ENCODE data around the gene DUSP8. TPM values are rescaled to one million over a fixed set of nuclear protein-coding genes. Genes with fewer than 3 reads are reported as not detected.

The DUSP8 gene
- total RNA-seq, 3 donors from 2014 or later: 5.4 to 6.0 (median 5.7) TPM

DNA sequence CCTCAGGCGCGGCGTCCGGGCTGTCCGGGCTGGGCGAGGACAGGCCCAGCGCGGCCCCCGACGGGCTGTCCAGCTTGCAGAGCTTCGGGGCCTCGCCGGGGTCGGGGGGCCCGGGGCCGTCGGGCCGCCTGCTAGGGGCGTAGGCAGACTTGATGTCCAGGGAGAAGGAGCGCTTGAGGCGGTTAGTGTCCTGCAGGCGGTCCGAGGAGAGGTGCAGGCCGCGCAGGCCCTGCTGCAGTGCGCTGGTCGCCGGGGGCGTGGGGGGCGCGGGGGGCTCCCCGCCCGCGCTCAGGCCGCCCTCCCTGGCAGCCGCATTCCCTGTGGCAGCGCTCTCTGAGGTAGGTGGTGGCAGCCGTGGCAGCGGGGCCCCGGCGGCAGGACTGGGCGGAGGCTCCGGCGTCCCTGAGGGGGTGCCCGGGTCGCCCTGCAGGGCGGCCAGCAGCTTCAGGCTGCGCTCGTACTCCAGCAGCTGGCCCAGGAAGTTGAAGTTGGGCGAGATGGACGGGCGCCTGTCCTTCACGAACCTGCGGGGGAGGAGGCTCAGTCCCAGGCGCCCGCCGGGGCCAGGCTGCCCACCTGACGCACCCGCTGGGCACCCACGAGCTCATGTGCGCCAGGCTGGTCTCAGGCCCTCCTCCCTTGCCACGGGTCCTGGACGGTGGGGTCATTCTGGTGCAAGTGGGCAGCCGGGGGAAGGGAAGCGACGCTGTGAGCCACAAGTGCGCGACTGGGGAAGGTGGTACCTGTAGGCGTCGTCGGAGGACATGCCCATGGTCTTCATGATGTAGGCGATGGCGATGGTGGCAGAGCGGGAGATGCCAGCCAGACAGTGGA, 14.8 kb downstream of the DUSP8 start:
- peaks cover 8% of the 10 kb centered on the region for H3K27me3 Mint-ChIP-seq (ENCODE audit: low read depth)
- no peaks in the 10 kb centered on the region for H3K4me1 Mint-ChIP-seq (ENCODE audit: low read depth)

DNA sequence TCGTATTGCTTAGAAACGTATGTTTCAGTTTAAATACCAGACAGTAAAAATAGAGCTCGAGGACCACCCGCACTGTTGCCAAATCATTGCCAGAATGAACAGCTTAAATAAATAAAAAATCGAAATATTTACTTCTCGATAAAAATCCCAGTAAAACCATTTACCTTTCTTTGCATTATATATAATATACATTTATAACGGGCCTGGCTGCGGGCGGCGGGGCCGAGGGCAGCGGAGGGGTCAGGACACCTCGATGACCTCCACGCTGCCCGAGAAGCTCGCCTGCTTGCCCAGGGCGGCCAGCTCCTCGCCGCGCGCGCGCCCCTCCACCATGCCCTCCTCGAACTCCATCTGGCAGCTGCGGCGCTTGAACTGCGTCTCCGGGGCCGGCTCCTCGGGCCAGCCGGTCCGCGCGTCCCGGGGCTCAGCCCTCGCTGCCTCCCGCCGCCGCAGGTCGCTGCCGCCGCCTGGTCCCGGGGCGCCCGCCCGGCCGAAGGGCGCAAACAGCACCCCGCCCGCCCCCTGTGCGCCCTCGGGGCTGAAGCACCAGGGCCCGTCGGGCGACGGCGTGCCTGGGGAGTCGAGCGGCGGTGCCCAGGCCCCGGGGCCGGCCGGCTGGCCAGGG, 15.7 kb downstream of the DUSP8 start:
- DNase-seq: no peak
- H3K9me3 Mint-ChIP-seq: no peaks in the 10 kb centered on the region
- H3K4me3 Mint-ChIP-seq: no peak overlapping the region

More for the DNA sequence above, 14.8 kb downstream of the DUSP8 start:
- H3K9me3 Mint-ChIP-seq: no peaks in the 10 kb centered on the region
- peaks cover 6% of the 10 kb centered on the region for H3K36me3 Mint-ChIP-seq (ENCODE audit: insufficient read depth)
- H3K4me3 Mint-ChIP-seq: no peak overlapping the region
- DNase-seq (no peak), ATAC-seq (no peak)

DNA sequence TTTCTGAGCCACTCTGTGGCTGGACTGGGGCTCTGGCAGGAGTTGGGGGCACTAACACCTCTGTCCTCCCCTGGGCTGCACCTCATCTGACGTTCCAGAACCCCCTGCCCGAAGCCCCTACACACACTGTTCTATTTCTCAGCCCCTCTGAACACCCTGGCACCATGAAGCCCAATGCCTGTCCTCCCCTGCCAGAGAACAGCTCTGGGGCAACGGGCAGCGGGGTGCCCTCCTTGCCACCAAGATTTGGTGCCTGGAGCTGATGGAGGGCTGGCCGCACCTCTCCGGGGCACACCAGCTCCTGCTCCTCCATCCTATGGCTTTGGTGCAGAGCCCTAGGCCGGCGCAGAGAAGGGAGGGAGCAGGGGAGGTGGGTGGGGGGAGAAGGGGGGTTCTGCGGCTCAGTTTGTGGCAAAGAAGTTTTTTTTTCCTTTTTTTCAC, 16.3 kb downstream of the DUSP8 start:
- H3K4me3 Mint-ChIP-seq: no peak overlapping the region
- DNase-seq: no peak
- H3K9me3 Mint-ChIP-seq: no peaks in the 10 kb centered on the region
- H3K36me3 Mint-ChIP-seq (ENCODE audit: insufficient read depth): peaks cover 6% of the 10 kb centered on the region
- H3K27me3 Mint-ChIP-seq (ENCODE audit: low read depth): peaks cover 8% of the 10 kb centered on the region
- no peak for ATAC-seq
- H3K4me1 Mint-ChIP-seq (ENCODE audit: low read depth): no peaks in the 10 kb centered on the region

More for the DNA sequence above, 15.7 kb downstream of the DUSP8 start:
- Mint-ChIP-seq H3K36me3 (ENCODE audit: insufficient read depth) (peaks cover 6% of the 10 kb centered on the region), H3K27me3 (ENCODE audit: low read depth) (peaks cover 8% of the 10 kb centered on the region), H3K4me1 (ENCODE audit: low read depth) (no peaks in the 10 kb centered on the region)
- ATAC-seq: no peak

DNA sequence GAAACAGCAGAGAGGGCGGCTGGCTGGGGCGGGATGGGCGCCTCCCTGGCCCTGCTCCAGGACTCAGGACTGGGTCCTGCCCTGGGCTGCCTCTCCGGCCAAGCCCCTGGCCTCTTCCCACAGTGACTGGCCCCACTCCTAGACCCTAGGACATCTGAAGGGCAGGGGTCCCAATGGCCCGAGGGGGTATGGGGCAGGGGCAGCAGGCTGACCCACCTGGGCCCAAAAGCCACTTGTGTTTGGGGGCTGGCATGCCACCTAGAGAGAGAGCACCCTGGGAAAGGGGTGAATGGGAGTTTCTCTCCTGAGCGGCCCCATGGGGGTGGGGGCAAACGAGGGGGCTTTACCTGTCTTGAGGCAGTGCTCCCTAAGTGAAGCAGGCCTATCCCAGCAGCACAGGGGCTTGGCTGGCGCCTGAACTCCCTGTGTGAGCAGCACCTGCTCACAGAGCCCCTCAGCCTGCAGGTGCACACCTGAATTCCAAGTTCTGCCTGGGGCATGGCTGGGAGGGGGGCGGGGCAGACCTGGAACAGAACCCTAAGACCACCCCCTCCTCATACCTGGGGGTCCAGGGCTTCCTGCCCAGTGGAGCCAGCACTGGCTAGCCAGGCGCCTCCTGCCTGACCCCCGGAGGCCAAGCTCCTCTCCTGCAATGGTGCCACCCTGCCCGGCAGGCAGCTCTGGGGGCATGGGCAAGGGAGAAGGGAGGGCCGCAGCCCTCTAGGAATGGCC, 16.9 kb downstream of the DUSP8 start:
- no peak for ATAC-seq
- Mint-ChIP-seq H3K9me3 (no peaks in the 10 kb centered on the region), H3K4me3 (no peak overlapping the region), H3K27me3 (ENCODE audit: low read depth) (peaks cover 10% of the 10 kb centered on the region), H3K4me1 (ENCODE audit: low read depth) (no peaks in the 10 kb centered on the region), H3K36me3 (ENCODE audit: insufficient read depth) (peaks cover 6% of the 10 kb centered on the region)
- DNase-seq: no peak

DNA sequence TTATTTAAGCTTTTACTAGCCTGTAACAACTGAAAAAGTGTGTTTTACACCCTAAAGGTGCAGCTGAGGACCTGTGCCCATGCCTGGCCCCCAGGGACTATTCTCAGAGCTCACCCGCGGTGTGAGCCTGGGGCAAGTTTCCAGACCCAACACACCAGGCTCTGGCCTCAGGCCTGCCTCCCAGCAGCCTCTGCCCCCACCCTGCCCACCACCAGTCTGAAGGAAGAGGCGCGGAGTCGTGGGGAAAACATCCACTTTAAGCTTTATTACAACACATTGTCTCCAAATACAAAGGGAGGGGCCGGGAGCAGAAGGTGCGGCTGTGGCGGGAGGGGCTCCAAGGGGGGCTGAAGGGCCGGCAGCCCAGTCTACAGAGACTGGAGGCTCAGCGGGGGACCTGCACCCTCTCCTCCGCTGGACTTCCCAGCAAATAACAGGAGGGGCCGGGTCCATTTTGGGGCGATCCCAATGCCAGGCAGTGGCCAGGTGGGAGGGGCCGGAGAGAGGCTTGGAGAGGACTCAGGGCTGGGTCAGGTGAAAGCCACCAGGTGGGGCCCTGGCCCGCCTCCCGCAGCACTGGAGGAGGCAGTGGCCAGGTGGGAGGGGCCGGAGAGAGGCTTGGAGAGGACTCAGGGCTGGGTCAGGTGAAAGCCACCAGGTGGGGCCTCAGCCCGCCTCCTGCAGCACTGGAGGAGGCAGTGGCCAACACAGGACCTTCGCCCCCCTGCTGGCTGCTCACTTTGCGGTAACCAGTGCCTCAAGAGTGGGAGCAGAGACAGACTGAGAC, 18.1 kb downstream of the DUSP8 start:
- H3K9me3 Mint-ChIP-seq: no peaks in the 10 kb centered on the region

DNA sequence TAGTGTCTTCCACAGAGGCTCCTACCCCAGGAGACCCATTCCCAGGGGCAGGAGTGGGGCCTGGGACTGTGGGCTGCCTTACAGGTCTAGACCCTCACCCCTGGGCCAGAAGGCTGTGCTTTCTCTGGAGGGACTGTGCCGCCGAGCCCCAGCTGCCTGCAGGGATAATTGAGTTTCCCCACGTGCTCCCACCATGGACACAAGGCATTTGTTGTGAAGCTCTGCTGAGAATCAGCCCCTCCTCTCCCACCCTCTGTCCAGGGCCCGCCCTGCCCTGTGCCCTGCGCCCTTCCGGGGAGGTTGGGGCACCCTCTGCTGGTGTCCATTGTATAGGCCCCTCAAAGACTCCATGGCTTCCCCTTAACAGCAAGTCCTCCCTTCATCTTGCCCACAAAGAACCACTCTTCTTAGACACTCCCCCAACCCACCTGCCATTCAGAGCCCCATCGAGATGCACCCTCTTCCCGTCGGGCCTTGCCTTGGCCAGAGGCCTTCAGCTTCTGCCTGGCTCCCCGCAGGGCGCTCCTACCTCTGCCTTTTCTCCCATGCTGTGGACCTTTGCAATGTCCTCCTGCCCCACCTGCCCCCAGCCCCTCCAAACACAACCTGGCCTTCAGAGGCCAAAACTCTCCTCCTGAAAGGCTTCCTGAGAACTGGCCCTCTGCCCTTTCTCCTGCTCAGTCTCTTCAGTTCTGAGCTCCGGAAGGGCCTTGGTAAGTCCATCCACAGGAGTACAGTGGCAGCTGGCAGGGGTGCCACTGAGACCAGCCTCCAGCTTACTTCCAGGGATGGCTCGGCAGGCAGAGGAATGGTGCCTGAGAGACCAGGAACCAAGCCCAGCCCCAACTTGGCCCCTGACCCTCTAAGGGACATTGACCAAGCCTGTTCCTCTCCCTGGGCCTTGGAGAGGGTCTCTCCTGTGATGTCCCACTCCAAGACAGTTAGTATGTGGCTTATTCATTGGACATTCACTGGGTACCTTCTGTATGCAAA, 22.4 kb downstream of the DUSP8 start:
- no peak for DNase-seq
- Mint-ChIP-seq H3K27me3 (ENCODE audit: low read depth) (peaks cover 44% of the 10 kb centered on the region), H3K4me3 (no peak overlapping the region), H3K4me1 (ENCODE audit: low read depth) (peaks cover 2% of the 10 kb centered on the region), H3K9me3 (no peaks in the 10 kb centered on the region), H3K36me3 (ENCODE audit: insufficient read depth) (no peaks in the 10 kb centered on the region)
- no peak for ATAC-seq

More for the DNA sequence above, 18.1 kb downstream of the DUSP8 start:
- no peak for DNase-seq
- Mint-ChIP-seq H3K36me3 (ENCODE audit: insufficient read depth) (peaks cover 3% of the 10 kb centered on the region), H3K27me3 (ENCODE audit: low read depth) (peaks cover 19% of the 10 kb centered on the region), H3K4me3 (no peak overlapping the region), H3K4me1 (ENCODE audit: low read depth) (no peaks in the 10 kb centered on the region)
- no peak for ATAC-seq

DNA sequence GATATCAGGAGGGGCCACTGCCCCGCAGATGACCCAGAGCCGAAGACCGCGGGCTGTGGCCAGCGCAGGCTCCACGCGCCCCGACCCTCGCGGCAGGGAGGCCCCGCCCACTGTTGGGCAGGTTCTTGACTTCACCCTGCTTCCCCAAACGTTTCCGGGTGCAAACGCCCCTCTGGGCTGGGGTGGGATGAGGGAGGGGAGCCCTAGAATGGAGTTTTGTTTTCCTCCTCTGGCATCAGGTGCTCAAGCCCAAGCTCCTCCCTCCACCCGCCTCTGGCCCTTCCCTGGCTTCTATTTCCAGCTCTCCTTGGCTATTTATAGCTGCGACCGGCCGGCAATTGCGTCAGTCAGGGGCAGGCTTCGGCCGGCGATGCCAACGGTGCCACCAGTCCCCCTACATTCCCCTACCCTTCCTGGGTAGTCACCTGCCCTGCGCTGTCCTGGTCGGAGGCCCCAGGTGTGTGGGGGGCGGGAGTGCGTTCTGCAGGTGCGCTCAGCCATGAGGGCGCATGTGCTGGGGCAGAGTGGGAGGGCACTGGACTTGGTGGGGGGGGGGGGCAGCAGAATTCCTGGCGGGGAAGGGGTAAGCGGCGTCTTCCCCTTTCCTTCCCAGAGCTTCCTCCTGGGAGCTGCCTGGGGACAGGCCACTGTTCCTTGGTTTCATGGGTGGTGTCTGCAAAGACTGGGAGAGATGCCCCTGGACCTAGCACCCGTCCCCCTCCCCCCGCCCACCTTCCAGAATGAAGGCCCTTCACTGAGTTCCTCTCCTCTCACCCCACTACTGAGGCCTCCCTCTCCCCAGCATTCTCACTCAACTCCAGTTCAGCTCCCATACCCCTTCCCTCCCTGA, 23.6 kb downstream of the DUSP8 start:
- Mint-ChIP-seq H3K4me1 (ENCODE audit: low read depth) (peaks cover 2% of the 10 kb centered on the region), H3K36me3 (ENCODE audit: insufficient read depth) (no peaks in the 10 kb centered on the region), H3K4me3 (no peak overlapping the region), H3K9me3 (no peaks in the 10 kb centered on the region), H3K27me3 (ENCODE audit: low read depth) (peaks cover 41% of the 10 kb centered on the region)
- DNase-seq (no peak), ATAC-seq (no peak)

DNA sequence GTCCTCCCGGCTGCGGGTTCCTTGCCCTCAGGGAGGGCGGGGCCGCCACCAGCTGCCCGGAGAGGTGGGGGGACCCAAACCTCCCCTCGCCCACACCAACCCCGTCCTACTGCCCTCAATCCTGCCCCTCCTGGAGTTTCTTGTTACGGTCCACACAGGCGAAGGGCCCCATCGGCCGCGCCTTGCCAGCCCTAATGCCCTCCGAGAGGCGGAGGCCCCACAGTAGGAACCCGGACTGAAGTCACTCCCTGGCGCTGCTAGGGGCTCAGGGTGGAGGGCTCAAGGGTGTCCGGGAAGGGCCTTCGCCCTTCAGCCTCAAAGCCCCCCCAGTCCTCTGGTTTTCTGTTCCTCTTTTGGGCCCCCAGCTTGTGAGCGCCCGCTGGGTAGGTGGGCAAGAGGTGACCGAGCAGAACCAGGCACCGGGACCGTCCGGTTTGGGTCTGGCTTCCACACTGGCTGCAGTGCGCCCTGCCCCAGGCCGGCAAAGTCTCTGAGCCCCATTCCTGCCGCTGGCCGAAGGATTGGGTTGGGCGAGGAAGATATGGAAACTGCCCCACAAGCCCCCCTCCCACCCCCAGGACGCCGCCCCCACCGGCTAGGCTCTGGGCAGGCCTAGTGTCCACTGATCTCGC, 24.5 kb downstream of the DUSP8 start:
- peaks cover 39% of the 10 kb centered on the region for H3K27me3 Mint-ChIP-seq (ENCODE audit: low read depth)
- peak; percentile 9 to 21 for ATAC-seq
- H3K36me3 Mint-ChIP-seq (ENCODE audit: insufficient read depth): no peaks in the 10 kb centered on the region

DNA sequence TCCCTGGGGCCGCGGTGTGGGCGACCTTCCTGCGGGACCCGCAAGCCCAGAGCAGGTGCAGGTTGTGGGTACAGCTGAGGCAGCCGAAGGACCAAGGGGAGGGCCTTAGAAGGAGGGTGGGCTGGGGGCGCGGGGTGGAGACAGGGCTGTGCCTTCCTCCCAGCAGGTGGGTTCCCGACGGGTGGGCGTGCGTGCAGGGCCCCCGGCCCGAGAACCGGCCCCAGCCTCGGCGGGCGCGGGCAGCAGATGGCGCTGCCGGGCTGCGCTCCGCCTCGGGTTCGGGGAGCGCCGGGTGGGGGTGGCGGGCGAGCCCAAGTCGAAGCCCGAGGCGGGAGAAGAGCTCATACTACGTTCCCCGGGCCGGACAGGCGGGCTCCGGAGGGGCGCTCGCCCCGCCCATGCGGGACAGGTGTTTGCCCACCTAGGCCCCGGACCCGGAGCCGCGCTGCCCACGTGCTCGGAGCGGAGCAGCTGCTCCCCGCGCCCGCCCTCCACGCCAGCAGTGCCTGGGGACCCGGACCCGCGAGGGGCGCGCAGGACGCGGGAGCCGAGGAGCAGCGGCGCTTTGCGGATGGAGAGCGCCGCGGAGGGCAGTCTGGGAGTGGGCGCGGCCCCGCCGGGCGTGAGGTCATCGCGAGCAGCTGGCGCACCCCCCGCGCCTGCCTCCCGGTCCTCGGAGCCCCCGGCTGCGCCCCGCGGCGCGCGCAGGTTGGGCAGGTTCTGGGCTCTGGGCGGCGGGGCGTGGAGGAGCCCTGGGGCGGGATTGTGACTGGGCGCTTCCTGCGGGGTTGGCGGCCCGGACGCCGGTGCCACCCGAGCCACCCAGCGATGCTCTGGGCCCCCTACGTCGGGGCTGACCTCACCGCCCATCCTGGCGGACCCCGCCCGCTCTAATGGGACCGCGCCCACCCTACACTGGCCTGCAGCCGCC, 25.3 kb downstream of the DUSP8 start:
- ATAC-seq: peak; percentile 79 to 80
- peak overlapping the region; percentile 21 for H3K4me3 Mint-ChIP-seq
- peak; percentile 44 for DNase-seq

More for the DNA sequence above, 24.5 kb downstream of the DUSP8 start:
- peak overlapping the region; percentile 21 for H3K4me3 Mint-ChIP-seq
- no peaks in the 10 kb centered on the region for H3K9me3 Mint-ChIP-seq
- H3K4me1 Mint-ChIP-seq (ENCODE audit: low read depth): peaks cover 2% of the 10 kb centered on the region
- no peak for DNase-seq

DNA sequence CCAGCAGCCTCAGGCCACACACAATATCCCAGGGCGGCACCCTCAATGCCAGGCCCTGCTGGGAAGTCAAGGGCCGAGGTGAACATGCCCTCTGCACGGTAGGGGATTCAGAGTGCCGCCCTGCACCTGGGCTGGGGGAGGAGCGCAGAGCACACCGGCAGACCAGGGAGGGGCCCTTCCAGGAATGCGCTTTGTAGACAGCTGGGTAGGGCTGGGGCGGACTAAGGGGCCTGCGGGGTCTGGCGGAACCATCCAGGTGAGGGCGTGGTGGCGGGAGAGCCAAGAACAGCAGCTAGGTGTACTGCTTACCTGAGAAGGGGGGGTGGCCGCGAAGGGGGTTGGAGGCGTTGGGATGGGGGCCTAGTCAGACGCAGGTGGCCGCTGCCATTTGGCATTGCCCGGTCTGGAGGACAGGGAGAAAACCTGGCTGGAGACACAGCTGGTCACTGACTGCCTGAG, 26.0 kb downstream of the DUSP8 start:
- Mint-ChIP-seq H3K36me3 (ENCODE audit: insufficient read depth) (no peaks in the 10 kb centered on the region), H3K9me3 (no peaks in the 10 kb centered on the region), H3K4me3 (peak overlapping the region; percentile 21), H3K4me1 (ENCODE audit: low read depth) (peaks cover 2% of the 10 kb centered on the region), H3K27me3 (ENCODE audit: low read depth) (peaks cover 39% of the 10 kb centered on the region)
- no peak for DNase-seq
- no peak for ATAC-seq

More for the DNA sequence above, 25.3 kb downstream of the DUSP8 start:
- Mint-ChIP-seq H3K36me3 (ENCODE audit: insufficient read depth) (no peaks in the 10 kb centered on the region), H3K4me1 (ENCODE audit: low read depth) (peaks cover 2% of the 10 kb centered on the region), H3K27me3 (ENCODE audit: low read depth) (peaks cover 39% of the 10 kb centered on the region), H3K9me3 (no peaks in the 10 kb centered on the region)

DNA sequence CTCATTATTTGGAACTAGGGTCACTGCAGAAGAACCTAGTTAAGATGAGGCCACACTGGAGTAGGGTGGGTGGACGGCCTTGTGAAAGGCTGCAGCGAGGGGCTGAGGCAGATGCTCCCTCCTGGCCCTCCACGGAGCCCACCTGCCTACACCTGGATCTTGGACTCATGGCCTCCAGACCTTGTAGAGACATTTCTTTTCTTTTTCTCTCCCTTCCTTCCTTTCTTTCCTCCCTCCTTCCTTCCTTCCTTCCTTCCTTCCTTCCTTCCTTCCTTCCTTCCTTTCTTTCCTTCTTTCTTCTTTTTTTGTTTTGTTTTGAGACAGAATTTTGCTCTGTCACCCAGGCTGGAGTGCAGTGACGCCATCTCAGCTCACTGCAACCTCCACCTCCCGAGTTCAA, 26.6 kb downstream of the DUSP8 start:
- no peaks in the 10 kb centered on the region for H3K36me3 Mint-ChIP-seq (ENCODE audit: insufficient read depth)
- H3K9me3 Mint-ChIP-seq: no peaks in the 10 kb centered on the region
- peaks cover 39% of the 10 kb centered on the region for H3K27me3 Mint-ChIP-seq (ENCODE audit: low read depth)
- no peak overlapping the region for H3K4me3 Mint-ChIP-seq
- H3K4me1 Mint-ChIP-seq (ENCODE audit: low read depth): peaks cover 2% of the 10 kb centered on the region
- DNase-seq: no peak
- ATAC-seq: no peak
